Adipocyte (in vitro differentiated cells): ENCODE measurements around the gene MPPED1.

Source experiments
- DNase-seq: peaks from one replicate; pipeline ENCODE4 v3.0.0-alpha.2; 2015; ENCODE audit warnings: low read depth
- H3K27me3 ChIP-seq: replicated peaks from 2 replicates; pipeline ENCODE4 v1.7.0; 2013; ENCODE audit warnings: mild to moderate bottlenecking, low read length, moderate library complexity; ENCODE audit not compliant: control insufficient read depth, insufficient read depth
- H3K36me3 ChIP-seq: 2 replicates; pipeline ENCODE4 v1.7.0; 2013; ENCODE audit warnings: low read length, mild to moderate bottlenecking, moderate library complexity; ENCODE audit not compliant: control insufficient read depth, insufficient read depth, severe bottlenecking
- H3K4me1 ChIP-seq: 2 replicates; pipeline ENCODE4 v1.7.0; 2013; ENCODE audit warnings: mild to moderate bottlenecking, low read length, moderate library complexity; ENCODE audit not compliant: control insufficient read depth, insufficient read depth
- H3K4me3 ChIP-seq: 2 replicates; pipeline ENCODE4 v1.7.0; 2013; ENCODE audit warnings: mild to moderate bottlenecking, low read length, moderate library complexity
- H3K9ac ChIP-seq: 2 replicates; pipeline ENCODE4 v1.7.0; 2013; ENCODE audit warnings: mild to moderate bottlenecking, low read length, moderate library complexity
- H3K9me3 ChIP-seq: 2 replicates; pipeline ENCODE4 v1.7.0; 2013; ENCODE audit warnings: mild to moderate bottlenecking, low read length, moderate library complexity; ENCODE audit not compliant: control insufficient read depth

The MPPED1 gene

DNA sequence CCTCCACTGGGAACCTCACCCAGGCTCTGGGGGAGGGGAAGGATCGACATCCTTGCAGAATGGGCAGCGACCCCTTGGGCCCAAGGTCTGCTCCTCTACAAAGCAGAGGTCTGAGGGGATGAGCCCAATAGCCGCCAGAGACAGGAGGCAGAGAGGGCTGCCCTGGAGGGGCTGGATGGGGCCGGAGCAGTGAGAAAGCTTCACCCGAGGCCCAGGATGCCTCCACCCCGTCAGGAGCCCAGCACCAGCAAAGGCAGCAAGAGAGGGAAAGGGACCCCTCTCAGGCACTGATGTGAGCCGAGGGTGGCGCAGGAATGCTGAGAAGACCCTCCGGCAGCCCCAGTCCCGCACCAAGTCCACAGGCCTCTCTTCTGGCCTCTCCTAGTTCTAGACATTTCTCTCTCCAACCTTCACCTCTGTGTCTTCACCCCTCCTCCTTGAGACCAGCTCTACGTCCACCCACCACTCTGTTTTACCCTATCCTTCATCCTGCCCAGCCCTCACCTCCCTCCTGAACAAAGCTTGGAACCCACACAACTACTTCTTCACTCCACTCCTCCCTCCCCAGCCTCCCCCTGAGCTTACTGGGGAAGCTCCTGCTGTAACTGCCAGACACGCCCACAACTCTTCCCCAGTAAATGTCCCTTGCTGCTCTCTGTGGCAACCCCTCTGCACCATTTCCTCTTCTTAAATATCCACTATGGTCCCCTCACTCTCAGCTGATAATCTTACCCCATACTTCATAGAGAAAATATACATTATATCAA lies 131.9 kb downstream of the MPPED1 start:
- no peaks in the 10 kb centered on the region for H3K9me3 ChIP-seq
- H3K27me3 ChIP-seq, result peaks cover 16% of the 10 kb centered on the region
- no peak overlapping the region for H3K9ac ChIP-seq
- DNase-seq, result no peak
- no peak overlapping the region for H3K4me3 ChIP-seq
- H3K4me1 ChIP-seq, result no peaks in the 10 kb centered on the region
- no peaks in the 10 kb centered on the region for H3K36me3 ChIP-seq

DNA sequence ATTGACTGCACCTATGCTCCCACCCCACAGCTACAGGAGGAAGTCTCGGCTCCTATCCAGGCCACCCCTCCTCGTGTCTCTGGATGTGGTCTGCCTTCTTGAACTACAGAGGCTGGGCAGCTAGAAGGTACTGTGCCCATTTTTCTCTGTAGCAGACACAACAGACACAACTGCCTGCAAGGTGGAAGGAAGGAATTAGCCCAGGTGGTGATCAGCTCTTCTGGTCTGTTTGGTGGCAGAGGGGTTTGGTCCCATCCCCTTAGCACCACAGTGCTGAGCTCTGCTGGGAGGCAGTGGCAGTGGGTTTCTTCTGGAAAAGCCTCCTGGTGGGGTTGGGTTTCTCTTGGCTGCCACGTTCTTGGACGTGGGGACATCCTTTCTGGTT lies 132.5 kb downstream of the MPPED1 start:
- H3K27me3 ChIP-seq, result peaks cover 10% of the 10 kb centered on the region
- no peak for DNase-seq
- H3K4me3 ChIP-seq, result no peak overlapping the region
- no peak overlapping the region for H3K9ac ChIP-seq
- H3K9me3 ChIP-seq, result no peaks in the 10 kb centered on the region
- no peaks in the 10 kb centered on the region for H3K36me3 ChIP-seq
- no peaks in the 10 kb centered on the region for H3K4me1 ChIP-seq

DNA sequence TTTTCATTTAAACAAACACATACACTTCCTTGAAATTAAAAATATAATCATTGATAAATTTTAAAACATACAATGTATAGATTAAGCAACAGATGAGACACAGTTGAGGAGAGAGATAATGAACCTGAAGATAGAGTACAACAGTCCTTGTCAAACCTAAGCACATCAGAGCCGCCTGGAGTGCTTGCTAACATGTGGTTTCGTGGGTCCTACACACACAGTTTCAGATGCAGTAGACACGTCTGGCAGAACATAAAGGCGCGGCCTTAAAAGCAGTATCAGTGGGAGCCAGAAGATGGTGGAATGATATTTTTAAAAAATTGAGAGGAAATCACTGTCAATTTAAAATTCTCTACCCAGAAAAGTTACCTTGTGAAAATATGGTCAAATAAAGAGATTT lies 134.4 kb downstream of the MPPED1 start:
- Histone ChIP-seq H3K9ac (no peak overlapping the region), H3K4me3 (no peak overlapping the region), H3K9me3 (no peaks in the 10 kb centered on the region), H3K27me3 (peaks cover 7% of the 10 kb centered on the region), H3K36me3 (no peaks in the 10 kb centered on the region), H3K4me1 (no peaks in the 10 kb centered on the region)
- DNase-seq, result no peak

DNA sequence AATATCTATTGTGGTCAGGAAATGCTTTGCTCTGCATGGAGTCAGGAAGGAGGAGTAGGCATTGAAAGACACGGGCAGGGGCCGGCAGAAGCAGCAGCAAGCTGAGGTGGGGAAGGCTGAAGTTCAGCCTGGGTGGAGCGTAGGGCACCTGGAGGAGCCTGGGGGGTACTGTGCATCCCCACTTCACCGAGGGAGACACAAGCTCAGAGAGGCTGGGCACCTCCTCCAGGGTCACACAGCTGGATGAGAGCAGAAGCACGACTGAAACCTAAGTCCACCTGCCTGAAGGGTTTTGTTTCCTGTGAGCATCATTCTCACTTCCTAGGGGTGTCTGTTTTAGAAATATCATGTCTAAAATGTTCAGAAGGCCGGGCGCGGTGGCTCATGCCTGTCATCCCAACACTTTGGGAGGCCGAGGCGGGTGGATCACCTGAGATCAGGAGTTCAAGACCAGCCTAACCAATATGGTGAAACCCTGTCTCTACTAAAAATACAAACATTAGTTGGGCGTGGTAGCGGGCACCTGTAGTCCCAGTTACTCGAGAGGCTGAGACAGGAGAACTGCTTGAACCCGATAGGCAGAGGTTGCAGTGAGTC lies 138.3 kb downstream of the MPPED1 start:
- no peak for DNase-seq
- Histone ChIP-seq H3K4me1 (no peaks in the 10 kb centered on the region), H3K36me3 (no peaks in the 10 kb centered on the region), H3K9me3 (no peaks in the 10 kb centered on the region), H3K4me3 (no peak overlapping the region), H3K9ac (no peak overlapping the region), H3K27me3 (no peaks in the 10 kb centered on the region)

DNA sequence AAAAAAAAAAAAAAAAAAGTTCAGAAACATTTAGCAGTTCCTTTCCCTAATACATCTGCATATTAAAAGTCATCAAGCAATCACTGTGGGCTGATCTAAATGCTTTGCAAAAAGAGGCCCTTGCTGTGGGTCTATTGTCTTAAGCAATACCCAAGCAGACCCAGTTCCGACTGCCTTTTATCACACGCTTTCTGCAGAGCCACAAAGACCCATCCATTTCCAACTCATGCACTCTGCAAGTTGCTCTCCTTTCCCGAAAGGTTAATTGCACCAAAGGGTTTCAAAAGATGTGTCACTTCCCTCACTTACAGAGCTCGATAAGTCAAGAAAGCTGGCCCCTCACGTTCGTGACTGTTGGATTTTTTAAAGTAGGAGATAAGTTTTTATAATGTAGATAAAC lies 138.9 kb downstream of the MPPED1 start:
- H3K9ac ChIP-seq, result no peak overlapping the region
- no peak overlapping the region for H3K4me3 ChIP-seq
- no peak for DNase-seq
- no peaks in the 10 kb centered on the region for H3K4me1 ChIP-seq
- H3K9me3 ChIP-seq, result no peaks in the 10 kb centered on the region
- no peaks in the 10 kb centered on the region for H3K36me3 ChIP-seq
- H3K27me3 ChIP-seq, result no peaks in the 10 kb centered on the region

DNA sequence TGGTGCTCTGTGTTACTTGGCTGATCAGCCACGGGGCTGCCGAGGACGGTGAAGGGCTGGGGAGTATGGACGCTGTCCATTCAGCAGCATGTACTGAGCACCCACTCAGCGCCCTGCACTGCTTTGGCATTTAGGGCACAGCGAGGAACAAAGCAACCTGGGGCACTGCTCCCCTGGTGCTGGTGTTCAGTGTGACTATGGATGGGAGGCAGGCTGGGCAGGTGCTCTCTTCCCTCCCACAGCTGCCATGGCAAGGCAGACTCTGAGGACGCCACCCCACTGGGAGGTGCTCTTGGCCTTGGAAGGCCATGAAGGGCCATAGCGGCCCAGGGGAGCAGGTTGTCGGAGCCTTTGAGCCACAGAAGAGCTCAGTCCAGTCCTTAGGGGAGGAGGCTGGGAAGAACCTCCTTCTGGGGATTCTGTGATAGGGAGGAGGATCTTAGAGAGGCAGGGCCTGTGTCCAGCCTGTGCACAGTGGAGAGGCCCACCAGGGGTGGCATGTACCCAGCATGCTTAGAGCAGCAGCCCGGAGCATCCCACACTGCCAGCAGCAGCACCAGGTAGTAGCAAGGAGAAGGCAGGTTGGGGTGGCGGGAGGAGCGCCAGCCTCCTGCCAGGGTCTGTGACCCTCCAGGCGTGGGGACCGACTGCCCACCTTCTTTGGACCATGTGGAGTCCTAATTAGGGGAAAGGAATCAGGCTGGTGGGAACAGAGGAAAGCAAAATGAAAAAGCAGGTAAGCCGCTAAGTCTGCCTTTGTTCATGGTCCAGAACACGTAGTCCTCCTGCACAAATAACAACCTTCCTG lies 141.8 kb downstream of the MPPED1 start:
- no peak overlapping the region for H3K4me3 ChIP-seq
- H3K9me3 ChIP-seq, result peaks cover 5% of the 10 kb centered on the region
- H3K36me3 ChIP-seq, result no peaks in the 10 kb centered on the region
- DNase-seq, result no peak
- no peaks in the 10 kb centered on the region for H3K4me1 ChIP-seq
- H3K9ac ChIP-seq, result no peak overlapping the region
- no peaks in the 10 kb centered on the region for H3K27me3 ChIP-seq

DNA sequence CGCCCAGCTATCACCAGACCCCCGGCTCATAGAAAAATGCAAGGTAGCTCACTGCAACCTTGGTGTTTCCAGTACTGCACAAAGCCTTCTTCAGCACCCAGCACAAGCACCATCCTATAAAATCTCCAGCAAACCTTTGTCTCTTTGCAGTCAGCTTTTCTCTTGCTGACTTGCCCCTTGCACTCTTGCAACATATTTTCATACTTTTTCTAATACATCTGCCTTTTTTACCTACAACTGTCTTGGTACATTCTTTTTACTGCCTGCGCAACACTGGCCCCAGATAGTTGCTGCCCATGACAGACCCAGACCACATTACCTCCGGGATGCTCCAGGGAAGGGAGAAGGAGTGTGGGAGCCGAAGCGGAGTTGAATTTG lies 142.4 kb downstream of the MPPED1 start:
- no peaks in the 10 kb centered on the region for H3K27me3 ChIP-seq
- H3K4me3 ChIP-seq, result no peak overlapping the region
- no peaks in the 10 kb centered on the region for H3K36me3 ChIP-seq
- DNase-seq, result no peak
- no peaks in the 10 kb centered on the region for H3K4me1 ChIP-seq
- H3K9ac ChIP-seq, result no peak overlapping the region
- peaks cover 5% of the 10 kb centered on the region for H3K9me3 ChIP-seq

DNA sequence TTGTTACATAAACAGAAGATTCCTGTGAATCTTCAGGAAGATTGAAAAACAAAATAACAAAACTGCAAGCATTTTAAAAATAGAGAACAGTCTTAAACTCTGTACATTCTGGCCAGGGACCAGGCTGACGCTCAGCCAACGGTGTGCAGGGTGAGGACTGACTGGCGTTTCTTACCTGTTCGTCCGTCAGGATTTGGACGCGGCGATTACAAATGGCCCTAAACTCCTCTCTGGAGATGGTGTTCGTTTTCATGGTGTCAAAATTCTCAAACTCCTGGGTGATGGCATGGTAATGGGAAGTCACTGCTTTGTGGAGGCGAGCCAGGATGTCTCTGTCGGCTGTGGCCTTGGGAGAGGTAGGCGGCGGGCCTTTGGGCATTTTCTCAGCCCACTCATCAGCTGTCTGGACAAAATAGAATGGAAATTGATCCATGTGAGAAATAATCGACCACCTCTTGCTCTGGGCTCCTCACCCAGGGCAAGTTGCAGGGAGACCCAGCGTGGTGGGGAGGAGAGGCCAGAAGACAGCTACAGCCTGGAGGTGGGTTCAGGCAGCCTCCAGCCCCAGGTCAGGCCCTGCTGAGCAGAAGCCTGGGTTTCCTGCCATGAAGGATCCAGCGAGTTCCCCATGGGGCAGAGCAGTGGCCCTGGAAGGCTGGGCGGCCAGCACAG lies 143.0 kb downstream of the MPPED1 start:
- H3K4me1 ChIP-seq, result no peaks in the 10 kb centered on the region
- H3K9ac ChIP-seq, result no peak overlapping the region
- H3K9me3 ChIP-seq, result peaks cover 5% of the 10 kb centered on the region
- H3K4me3 ChIP-seq, result no peak overlapping the region
- H3K27me3 ChIP-seq, result no peaks in the 10 kb centered on the region
- H3K36me3 ChIP-seq, result no peaks in the 10 kb centered on the region
- no peak for DNase-seq

DNA sequence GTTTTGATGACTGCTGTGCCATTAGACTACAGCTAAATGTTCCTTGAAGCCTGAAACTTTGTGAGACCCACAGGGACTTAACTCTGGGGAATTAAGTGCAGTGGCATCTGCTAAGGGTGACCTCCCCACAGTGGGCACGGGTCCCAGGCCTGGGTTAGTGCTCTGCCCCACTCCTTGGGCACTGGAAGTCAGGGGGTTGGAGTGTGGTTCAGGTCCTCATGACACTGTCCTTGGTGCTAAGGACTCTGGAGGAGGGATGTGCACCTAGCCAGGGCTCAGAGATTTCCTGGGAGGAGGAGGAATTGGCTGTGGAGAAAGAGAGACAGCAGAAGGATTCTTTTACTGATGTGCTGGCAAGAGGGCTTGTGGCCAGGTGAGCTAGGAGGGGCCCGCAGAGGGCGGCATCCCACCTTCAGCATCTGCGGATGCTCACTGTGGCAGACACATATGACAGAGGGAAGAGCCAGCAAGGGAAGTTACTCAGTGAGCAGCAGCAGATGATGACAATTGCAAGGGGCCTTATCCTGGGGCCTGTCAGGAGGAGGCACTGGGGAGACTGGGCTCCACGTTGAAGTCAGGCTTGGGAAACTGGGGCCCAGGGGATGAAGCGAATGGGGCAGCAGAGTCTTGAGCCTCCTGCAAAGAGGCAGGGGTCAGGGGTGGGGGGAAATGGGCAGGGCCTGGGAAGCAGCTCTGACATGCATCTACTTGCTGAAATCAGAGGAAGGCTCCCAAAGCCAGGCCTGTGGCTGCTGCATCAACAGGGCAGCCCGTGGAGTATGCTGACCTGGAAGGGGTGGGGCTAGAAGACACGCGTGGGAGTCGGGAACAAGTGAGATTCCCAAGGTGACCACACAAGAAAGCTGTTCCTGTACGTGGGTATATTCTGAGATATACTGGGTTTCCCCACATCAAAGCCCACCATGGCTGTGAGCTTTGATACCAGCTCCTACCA lies 144.0 kb downstream of the MPPED1 start:
- Histone ChIP-seq H3K9me3 (peaks cover 5% of the 10 kb centered on the region), H3K9ac (no peak overlapping the region)
- no peak for DNase-seq

More for the DNA sequence above, 144.0 kb downstream of the MPPED1 start:
- Histone ChIP-seq H3K27me3 (no peaks in the 10 kb centered on the region), H3K36me3 (no peaks in the 10 kb centered on the region), H3K4me3 (no peak overlapping the region), H3K4me1 (no peaks in the 10 kb centered on the region)
